OCI-LY1 (cell line): ENCODE results near the gene PPIL4.

Experiments
- H2AFZ ChIP-seq: fragments of 200-600 bp; sonication (generic), shearing (Covaris generic); 2 replicates; pipeline ENCODE4 v1.6.0; 2014; ENCODE audit warnings: antibody characterized with exemption, mild to moderate bottlenecking, low read length
- H3F3A ChIP-seq: fragments of 200-600 bp; sonication (generic), shearing (Covaris generic); 2 replicates; pipeline ENCODE4 v1.6.0; 2014; ENCODE audit warnings: mild to moderate bottlenecking, antibody characterized with exemption, low read length, moderate library complexity; ENCODE audit not compliant: insufficient read depth
- H3K27ac ChIP-seq: fragments of 200-600 bp; sonication (generic); 2 replicates; pipeline ENCODE4 v1.5.1; 2014; ENCODE audit warnings: low read length, mixed run types, mild to moderate bottlenecking, low read depth; ENCODE audit not compliant: poor library complexity, severe bottlenecking
- H3K27me3 ChIP-seq: fragments of 200-600 bp; sonication (generic); 2 replicates; pipeline ENCODE4 v1.6.0; 2014; ENCODE audit warnings: antibody characterized with exemption, mild to moderate bottlenecking, low read length, moderate library complexity; ENCODE audit not compliant: insufficient read depth
- H3K36me3 ChIP-seq: fragments of 200-600 bp; sonication (generic); 2 replicates; pipeline ENCODE4 v1.6.1; 2014; ENCODE audit warnings: mild to moderate bottlenecking, antibody characterized with exemption, low read length, moderate library complexity, mixed read lengths; ENCODE audit not compliant: insufficient read depth
- H3K4me1 ChIP-seq: fragments of 200-600 bp; sonication (generic); 2 replicates; pipeline ENCODE4 v1.5.1; 2014; ENCODE audit warnings: mild to moderate bottlenecking, low read length, moderate library complexity; ENCODE audit not compliant: insufficient read depth, severe bottlenecking
- H3K4me2 ChIP-seq: fragments of 200-600 bp; sonication (generic), shearing (Covaris generic); 2 replicates; pipeline ENCODE4 v1.6.1; 2014; ENCODE audit warnings: low read length
- H3K4me3 ChIP-seq: fragments of 200-600 bp; sonication (generic); 2 replicates; pipeline ENCODE4 v1.5.1; 2014; ENCODE audit warnings: low read length, low read depth, mild to moderate bottlenecking, mixed read lengths; ENCODE audit not compliant: poor library complexity, severe bottlenecking
- H3K79me2 ChIP-seq: fragments of 200-600 bp; shearing (Covaris generic); 2 replicates; pipeline ENCODE4 v1.6.1; 2016; ENCODE audit warnings: mixed run types, low read length, mixed read lengths; ENCODE audit not compliant: insufficient read depth
- H3K9ac ChIP-seq: fragments of 200-600 bp; sonication (generic), shearing (Covaris generic); 2 replicates; pipeline ENCODE4 v1.6.1; 2014; ENCODE audit warnings: mild to moderate bottlenecking, low read length, mixed read lengths
- H3K9me2 ChIP-seq: fragments of 200-600 bp; sonication (generic), shearing (Covaris generic); 2 replicates; pipeline ENCODE4 v1.6.1; 2014; ENCODE audit warnings: low read depth, mild to moderate bottlenecking, low read length, mixed read lengths
- H3K9me3 ChIP-seq: fragments of 200-600 bp; shearing (Covaris generic); 2 replicates; pipeline ENCODE4 v1.6.1; 2014; ENCODE audit warnings: low read length, mixed read lengths
- H4K20me1 ChIP-seq: fragments of 200-600 bp; sonication (generic), shearing (Covaris generic); 2 replicates; pipeline ENCODE4 v1.6.0; 2016; ENCODE audit warnings: mild to moderate bottlenecking, low read length; ENCODE audit not compliant: insufficient read depth
- EZH2 ChIP-seq: fragments of 200-600 bp; sonication (generic), shearing (Covaris generic); IDR thresholded peaks from 2 replicates; pipeline ENCODE4 v1.8.0; 2017; ENCODE audit warnings: borderline replicate concordance, mixed run types, mild to moderate bottlenecking, antibody characterized with exemption, low read length, moderate library complexity, mixed read lengths
- TF ChIP-seq, protein P1 (sequence below): fragments of 200-600 bp; sonication (generic), shearing (Covaris generic); IDR thresholded peaks from 2 replicates; pipeline ENCODE4 v1.5.1; 2017; ENCODE audit warnings: mild to moderate bottlenecking, antibody characterized with exemption, low read length, moderate library complexity, mixed read lengths

PPIL4 gene

DNA sequence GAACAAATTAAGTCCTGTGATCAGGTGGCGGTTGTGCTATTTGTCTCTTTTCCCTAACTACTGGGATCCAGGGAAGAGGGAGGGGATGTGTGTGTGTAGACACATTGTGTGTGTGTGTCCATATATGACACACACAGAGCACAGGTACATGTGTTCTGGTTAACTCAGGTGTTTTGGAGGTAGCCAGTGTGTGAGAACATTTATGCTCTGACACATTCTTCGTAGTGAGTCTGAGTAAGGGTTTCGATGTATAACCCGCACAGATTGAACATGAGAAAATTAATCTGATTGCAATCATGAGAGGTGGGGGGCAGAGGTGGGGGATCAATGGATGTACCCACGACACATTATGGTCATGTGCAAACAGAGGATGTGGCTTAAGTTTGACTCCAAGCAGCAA is 73.6 kb downstream of the PPIL4 start:
- Histone ChIP-seq H3K27ac (peak overlapping the region; percentile 99), H4K20me1 (no peaks in the 10 kb centered on the region), H3K9me2 (no peaks in the 10 kb centered on the region), H3K27me3 (no peaks in the 10 kb centered on the region), H3K79me2 (no peaks in the 10 kb centered on the region), H3K9me3 (no peaks in the 10 kb centered on the region), H3F3A (no peaks in the 10 kb centered on the region), H3K9ac (peak overlapping the region; percentile 50; the same call in 1 of the 2 replicates), H3K4me1 (peaks cover 100% of the 10 kb centered on the region), H2AFZ (no peak overlapping the region), H3K4me2 (peak overlapping the region; percentile 71; the same call in 1 of the 2 replicates), H3K4me3 (no peak overlapping the region), H3K36me3 (peaks cover 33% of the 10 kb centered on the region)
- TF ChIP-seq, protein P1, sequence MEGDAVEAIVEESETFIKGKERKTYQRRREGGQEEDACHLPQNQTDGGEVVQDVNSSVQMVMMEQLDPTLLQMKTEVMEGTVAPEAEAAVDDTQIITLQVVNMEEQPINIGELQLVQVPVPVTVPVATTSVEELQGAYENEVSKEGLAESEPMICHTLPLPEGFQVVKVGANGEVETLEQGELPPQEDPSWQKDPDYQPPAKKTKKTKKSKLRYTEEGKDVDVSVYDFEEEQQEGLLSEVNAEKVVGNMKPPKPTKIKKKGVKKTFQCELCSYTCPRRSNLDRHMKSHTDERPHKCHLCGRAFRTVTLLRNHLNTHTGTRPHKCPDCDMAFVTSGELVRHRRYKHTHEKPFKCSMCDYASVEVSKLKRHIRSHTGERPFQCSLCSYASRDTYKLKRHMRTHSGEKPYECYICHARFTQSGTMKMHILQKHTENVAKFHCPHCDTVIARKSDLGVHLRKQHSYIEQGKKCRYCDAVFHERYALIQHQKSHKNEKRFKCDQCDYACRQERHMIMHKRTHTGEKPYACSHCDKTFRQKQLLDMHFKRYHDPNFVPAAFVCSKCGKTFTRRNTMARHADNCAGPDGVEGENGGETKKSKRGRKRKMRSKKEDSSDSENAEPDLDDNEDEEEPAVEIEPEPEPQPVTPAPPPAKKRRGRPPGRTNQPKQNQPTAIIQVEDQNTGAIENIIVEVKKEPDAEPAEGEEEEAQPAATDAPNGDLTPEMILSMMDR, result no peak
- no peak for TF ChIP-seq EZH2

DNA sequence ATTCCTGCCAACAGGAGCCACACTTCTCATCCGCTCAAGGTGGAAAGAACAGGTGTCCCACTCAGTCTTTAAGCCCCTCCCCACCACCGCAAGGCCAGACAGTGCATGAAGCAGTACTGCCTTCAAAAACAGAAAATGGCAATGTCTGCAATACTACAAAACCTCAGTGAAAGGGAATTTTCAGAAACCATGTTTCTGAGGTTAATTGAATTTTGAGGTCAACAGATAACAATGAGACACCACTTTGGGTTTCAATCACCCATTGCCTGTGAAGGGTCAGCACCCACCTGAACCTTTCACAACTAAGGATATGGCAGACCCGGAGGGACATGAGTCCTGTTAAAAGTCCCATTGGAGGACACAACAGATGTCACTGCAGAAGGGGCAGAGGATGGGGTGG is 74.0 kb downstream of the PPIL4 start:
- Histone ChIP-seq H3K4me2 (peak overlapping the region; percentile 71; the same call in 1 of the 2 replicates), H3F3A (no peaks in the 10 kb centered on the region), H3K9ac (peak overlapping the region; percentile 50; the same call in 1 of the 2 replicates), H2AFZ (no peak overlapping the region), H3K4me1 (peaks cover 100% of the 10 kb centered on the region), H3K9me3 (no peaks in the 10 kb centered on the region), H3K4me3 (no peak overlapping the region), H3K79me2 (no peaks in the 10 kb centered on the region), H4K20me1 (no peaks in the 10 kb centered on the region), H3K9me2 (no peaks in the 10 kb centered on the region), H3K27ac (peak overlapping the region; percentile 99), H3K36me3 (peaks cover 29% of the 10 kb centered on the region), H3K27me3 (no peaks in the 10 kb centered on the region)
- no peak for TF ChIP-seq EZH2
- TF ChIP-seq, protein P1, result no peak

DNA sequence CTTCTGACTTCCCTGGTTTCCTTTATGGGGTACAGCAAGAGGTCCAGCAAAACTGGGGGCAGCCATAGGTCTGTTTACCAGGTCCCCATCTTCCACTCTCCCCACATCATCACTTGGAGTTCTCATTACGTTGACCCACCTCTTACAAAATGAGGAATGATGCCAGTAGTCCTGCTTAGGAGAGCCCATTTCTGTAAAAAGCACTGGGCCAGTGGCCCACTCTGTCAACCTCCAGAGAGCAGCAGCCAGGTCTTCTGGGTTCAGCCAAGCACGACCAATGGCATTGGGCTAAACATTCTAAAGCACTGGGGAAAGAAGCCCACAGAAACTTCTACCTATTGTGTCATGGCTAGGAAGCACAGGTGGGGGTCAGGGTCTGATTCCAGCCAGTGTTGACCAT is 74.9 kb downstream of the PPIL4 start:
- Histone ChIP-seq H4K20me1 (no peaks in the 10 kb centered on the region), H3K36me3 (peaks cover 27% of the 10 kb centered on the region; the same call in 1 of the 2 replicates), H3K9ac (peak overlapping the region; percentile 50; the same call in 1 of the 2 replicates), H2AFZ (no peak overlapping the region), H3K4me3 (no peak overlapping the region), H3K4me1 (peaks cover 100% of the 10 kb centered on the region), H3K27me3 (no peaks in the 10 kb centered on the region), H3K27ac (peak overlapping the region; percentile 99), H3K9me3 (no peaks in the 10 kb centered on the region), H3K9me2 (no peaks in the 10 kb centered on the region), H3K79me2 (no peaks in the 10 kb centered on the region), H3F3A (no peaks in the 10 kb centered on the region), H3K4me2 (peak overlapping the region; percentile 3; the same call in 1 of the 2 replicates)
- no peak for TF ChIP-seq EZH2
- TF ChIP-seq, protein P1, result no peak
